ENCODE data around the gene ZNF654.
"Not testable (repeated sequence)": the region's sequence is repeated elsewhere in the genome, so short reads cannot be mapped to it uniquely, and the experiment has no call there.

Gene ZNF654

GRCh38 chr3:88058581-88059379 is at the start of gene ZNF654, which contains the start of gene CGGBP1:
ZNF654 (plus strand) TSS chr3:88059255; CDS start chr3:88059320, 65 bp downstream.
CGGBP1 (minus strand) TSS chr3:88059005; CDS start chr3:88055976, 3,029 bp downstream.
- peak; percentile 90 for DNase-seq (ENCODE audit: low spot score)

- DNase-seq (ENCODE audit: low spot score) = no peak
Observed at GRCh38 chr3:88010810-88011209, 48.2 kb upstream of the ZNF654 start.

GRCh38 chr3:88013592-88013991 is 45.5 kb upstream of the ZNF654 start:
- peak; percentile 15 for DNase-seq (ENCODE audit: low spot score)

- not testable (repeated sequence) for DNase-seq (ENCODE audit: low spot score)
Observed at GRCh38 chr3:88015656-88016055, 43.4 kb upstream of the ZNF654 start.

DNA sequence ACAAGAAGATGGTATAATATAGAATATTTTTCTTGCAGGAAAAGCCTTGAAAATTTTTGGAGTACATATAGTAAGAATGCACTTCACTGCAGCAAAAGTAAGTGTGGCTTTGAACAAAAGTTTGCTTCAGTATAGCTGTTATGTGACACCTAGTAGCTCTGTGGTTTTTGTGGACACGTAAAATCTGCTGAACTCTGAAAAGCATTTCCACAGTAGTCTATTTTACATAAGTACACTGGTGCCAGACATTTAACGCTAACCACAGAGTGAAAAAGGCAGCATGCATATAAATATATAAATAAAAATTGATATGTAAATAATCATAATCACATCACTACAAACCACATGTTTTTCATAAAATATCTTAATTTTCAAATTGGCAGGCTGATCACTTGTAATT is 40.0 kb upstream of the ZNF654 start:
- DNase-seq (ENCODE audit: low spot score) = no peak

GRCh38 chr3:88025001-88025552 is 34.0 kb upstream of the ZNF654 start:
- DNase-seq (ENCODE audit: low spot score) = no peak

- DNase-seq (ENCODE audit: low spot score) = no peak
Observed at GRCh38 chr3:88028876-88029275, 30.2 kb upstream of the ZNF654 start.

GRCh38 chr3:88030210-88030609 is 28.8 kb upstream of the ZNF654 start:
- no peak for DNase-seq (ENCODE audit: low spot score)

GRCh38 chr3:88031642-88032077 is 27.4 kb upstream of the ZNF654 start:
- DNase-seq (ENCODE audit: low spot score) = peak; percentile 10

- no peak for DNase-seq (ENCODE audit: low spot score)
Observed at GRCh38 chr3:88032245-88032644, 26.8 kb upstream of the ZNF654 start.

DNA sequence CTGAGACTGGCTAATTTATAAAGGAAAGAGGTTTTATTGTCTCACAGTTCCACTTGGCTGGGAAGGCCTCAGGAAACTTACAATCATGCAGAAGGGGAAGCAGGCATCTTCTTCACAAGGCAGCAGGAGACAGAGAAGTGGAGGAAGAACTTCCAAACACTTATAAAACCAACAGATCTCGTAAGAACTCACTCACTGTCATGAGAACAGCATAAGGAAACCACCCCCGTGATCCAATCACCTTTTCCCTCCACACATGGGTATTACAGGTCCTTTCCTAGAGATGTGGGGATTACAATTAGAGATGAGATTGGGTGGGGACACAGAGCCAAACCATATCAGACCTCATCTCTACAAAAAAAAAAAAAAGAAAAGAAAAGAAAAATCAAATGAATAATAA is 26.0 kb upstream of the ZNF654 start:
- DNase-seq (ENCODE audit: low spot score) = no peak

GRCh38 chr3:88033808-88034207 is 25.2 kb upstream of the ZNF654 start:
- no peak for DNase-seq (ENCODE audit: low spot score)

GRCh38 chr3:88034491-88035275 is 24.4 kb upstream of the ZNF654 start:
- DNase-seq (ENCODE audit: low spot score) = no peak

DNA sequence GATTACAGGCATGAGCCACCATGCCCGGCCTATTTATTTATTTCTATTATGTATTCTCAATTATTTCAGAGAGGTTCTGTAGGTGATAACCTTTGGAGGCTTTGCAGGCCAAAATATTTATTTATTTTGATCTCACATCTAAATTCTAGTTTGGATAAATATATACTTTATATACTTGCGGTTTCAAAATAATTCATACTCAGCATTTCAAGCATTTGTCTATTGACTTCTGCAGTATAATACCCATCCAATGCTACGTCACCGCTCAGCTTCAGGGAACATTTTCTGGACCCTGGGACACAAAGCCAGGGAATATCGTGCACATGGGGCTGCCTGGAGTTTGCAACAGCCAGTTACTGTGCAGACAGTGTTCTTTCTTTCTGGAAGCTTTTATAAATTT is 22.8 kb upstream of the ZNF654 start:
- no peak for DNase-seq (ENCODE audit: low spot score)

- no peak for DNase-seq (ENCODE audit: low spot score)
Observed at GRCh38 chr3:88038566-88038965, 20.5 kb upstream of the ZNF654 start.

DNA sequence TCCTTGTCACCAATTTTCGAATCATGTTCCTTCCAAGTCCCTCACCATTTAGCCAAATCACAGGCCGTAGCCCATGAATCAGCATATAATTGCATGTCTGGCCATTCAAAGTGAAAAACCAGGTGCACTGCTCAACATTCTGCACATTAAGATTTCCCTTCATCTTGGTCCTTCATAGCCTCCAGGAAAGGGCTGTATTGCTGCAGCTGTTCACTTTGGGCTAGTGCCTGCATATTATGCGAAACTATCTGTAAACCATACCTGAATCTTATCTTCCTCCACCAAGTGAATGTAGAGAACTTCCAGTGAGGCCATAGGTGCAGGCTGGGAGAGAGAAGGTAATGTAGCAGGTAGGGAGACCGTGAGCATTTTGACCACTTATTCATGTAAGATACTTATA is 18.5 kb upstream of the ZNF654 start:
- DNase-seq (ENCODE audit: low spot score) = no peak

DNA sequence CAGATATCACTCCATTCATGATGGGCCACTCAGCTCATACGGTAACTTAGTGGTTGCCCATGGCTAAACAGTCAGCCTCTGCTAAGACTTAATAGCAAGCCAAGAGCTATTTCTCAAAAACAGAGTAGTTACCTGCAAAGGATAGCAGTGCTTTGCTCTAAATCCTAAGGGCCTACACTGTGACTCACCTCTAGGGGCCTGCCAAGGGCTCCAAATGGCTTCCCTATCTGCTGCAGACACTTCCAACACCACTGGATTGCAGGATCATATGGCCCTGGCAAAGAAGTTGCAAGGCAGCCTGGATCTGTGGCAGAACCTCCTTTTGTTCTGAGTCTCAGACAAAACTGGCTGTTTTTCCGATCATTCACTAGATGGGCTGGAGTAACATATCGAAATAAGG is 18.1 kb upstream of the ZNF654 start:
- DNase-seq (ENCODE audit: low spot score) = no peak

DNA sequence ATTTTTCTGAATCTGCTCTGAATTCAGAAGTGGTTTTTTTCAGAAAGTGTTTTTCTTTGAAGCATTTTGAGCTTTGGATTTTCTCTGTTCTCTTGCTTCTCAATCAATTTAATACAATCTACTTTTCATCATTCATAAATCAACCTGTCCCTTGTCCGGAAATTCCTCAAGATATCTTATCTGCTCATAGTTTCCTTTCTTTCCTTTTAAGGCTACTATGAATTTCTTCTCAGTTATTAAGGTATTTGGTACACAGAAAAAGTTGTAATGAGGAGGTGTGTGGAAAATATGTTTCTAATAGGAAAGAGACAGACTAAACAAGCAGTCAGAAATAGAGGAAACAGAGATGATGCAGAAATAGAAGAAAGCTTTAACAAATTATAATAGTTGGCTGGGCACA is 14.6 kb upstream of the ZNF654 start:
- DNase-seq (ENCODE audit: low spot score) = no peak

DNA sequence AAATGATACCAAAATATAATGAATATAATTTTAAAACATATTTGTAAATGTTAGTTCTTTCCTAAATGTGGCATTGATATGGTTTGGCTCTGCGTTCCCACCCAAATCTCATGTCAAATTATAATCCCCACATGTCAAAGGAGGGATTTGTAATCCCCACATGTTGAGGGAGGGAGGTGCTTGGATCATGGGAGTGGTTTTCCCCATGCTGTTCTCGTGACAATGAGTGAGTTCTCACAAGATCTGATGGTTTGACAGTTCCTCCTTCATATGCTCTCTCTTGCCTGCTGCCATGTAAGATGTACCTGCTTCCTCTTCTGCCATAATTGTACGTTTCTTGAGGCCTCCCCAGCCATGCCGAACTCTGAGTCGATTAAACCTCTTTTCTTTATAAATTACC is 12.3 kb upstream of the ZNF654 start:
- no peak for DNase-seq (ENCODE audit: low spot score)

DNA sequence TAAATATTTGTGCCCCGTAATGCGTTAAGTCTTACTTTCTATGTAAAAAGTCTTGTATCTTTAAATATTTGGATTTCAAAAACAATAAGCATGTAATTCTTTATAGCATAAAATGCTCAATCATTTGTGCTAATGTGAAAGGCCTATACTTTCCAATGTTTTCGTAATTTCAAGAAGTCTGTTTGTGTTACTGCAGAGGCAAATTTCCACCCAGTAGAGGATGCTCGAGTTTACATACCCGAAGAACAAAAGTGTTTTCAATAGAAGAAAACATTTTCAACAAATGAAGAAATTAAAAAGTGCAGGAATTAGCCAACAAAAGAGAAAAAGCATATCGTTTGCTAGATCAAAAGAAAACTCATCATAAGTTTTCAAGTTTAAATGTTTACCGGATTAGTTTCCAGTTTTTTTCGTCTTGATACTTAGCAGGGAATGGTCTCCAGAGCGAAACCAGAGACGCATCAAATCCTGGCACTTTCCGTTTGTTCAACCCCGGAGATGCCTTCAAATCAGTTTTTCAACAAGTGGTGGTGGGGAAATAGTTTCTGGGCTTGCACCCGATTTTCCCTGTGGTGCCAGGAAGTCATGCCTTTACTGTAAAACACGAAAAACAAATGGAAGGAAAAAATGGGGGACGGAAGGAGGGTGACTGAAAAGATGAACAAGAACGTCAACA is 1.3 kb upstream of the ZNF654 start:
- peak; percentile 4 for DNase-seq (ENCODE audit: low spot score)

GRCh38 chr3:88058306-88058580 is 812 bp upstream of the ZNF654 start:
- DNase-seq (ENCODE audit: low spot score) = no peak

- peak; percentile 20 for DNase-seq (ENCODE audit: low spot score)
Observed at GRCh38 chr3:88059380-88060170, 520 bp downstream of the ZNF654 start.

Data from HuH-7 (cell line).